ENCODE data around the gene LRRC4C.

The LRRC4C gene

DNA sequence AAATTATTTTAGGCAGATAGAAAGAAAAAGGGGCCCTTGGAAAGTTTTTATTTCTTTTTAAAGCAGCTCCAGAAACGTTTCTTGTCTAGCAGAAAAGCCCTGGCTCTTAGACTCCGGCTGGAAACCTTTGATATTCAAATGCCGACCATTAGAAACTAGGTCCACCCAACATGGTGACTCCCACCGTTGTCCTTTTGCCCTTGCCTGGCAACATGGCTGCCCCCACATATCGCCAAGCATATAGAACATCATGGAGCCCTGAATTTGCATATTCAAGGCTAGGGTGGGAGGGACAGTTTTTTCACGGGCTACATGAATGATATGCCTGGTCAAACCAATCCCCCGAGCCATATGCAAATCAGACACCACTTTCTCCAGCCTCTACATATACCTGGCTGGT is 1379.0 kb downstream of the LRRC4C start:
- DNase-seq (ENCODE audit: low read depth) = no peak
